HuH-7 (cell line): ENCODE measurements around the gene BACE2.
"Not testable (repeated sequence)": the region's sequence is repeated elsewhere in the genome, so short reads cannot be mapped to it uniquely, and the experiment has no call there.

ENCODE experiments used
- DNase-seq: peaks from one replicate; pipeline ENCODE4 v3.0.0; 2011; ENCODE audit warnings: low spot score

Gene BACE2

DNA sequence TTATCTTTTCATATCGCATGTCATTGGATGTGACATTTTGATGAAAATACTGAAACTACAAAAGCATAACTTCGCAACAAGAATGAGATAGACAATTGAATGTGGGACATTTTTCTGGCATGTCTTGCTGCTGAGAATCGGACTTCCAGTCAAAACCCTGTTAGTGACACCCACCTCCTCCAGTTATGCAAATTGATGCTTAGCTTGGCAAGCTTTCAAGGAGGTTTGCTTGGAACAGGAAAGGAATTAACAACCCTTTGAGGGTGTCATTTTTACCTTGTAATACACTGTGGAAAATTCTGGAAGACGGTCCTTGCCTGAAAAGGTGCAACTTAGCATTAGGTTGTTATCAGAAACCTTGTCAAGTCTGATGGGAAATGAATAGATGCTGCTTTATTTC lies 109.9 kb downstream of the BACE2 start:
- DNase-seq = no peak

DNA sequence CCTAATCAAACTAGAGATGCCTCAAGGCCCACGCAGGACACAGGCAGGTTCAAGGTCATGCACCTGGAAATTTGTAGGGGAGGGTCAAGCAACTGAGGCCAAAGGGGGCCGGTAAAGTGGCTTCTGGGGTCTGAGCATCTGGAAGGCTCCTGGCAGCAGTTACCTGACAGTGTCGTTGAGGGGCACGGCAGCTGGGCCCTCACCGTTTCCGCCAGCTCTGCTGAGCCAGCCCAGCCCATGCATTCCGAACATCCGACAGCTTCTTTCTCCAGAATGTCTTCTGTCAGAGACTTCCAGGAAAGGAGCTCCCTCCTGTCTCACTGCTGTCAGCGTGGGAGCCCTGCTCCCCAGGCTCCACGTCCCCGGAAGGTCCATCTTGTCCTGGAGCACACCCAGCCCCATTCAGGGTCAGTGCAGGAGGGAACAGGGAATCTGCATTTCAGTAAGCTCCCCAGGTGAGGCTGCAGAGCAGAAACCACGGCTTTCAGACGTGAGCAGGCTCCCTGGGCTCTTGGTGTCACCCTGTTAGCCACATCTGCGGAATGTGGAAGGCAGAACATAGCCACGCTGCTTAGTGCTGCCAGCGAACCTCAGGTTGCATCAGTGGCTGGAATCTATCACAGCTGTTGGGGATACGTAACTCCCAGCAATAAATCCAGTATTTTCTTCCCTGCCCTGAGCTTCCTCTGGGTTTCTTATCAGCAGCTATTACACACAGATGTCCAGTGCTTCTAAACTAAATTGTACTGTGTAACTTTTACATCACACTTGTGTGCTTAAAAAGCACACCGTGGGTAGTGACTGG lies 112.4 kb downstream of the BACE2 start:
- DNase-seq = no peak

DNA sequence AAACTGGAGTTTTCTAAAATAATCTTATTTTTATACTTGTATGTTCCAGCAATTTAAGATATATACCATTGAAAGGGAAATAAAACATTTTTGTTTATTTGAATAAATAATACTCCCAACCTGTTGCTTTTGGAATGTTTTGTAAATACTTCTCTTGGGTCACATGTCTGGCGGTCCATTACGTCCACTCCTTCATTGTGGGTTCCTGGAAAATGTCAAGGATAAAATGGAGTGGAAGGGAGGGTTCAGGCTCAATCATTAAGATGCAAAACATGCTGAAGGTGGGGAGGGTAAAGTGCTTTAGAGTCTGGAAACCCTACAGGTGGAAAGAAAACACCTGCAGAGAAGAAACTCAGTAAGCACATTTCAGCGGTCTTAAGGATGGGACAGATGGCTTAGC lies 114.5 kb downstream of the BACE2 start:
- DNase-seq = no peak

DNA sequence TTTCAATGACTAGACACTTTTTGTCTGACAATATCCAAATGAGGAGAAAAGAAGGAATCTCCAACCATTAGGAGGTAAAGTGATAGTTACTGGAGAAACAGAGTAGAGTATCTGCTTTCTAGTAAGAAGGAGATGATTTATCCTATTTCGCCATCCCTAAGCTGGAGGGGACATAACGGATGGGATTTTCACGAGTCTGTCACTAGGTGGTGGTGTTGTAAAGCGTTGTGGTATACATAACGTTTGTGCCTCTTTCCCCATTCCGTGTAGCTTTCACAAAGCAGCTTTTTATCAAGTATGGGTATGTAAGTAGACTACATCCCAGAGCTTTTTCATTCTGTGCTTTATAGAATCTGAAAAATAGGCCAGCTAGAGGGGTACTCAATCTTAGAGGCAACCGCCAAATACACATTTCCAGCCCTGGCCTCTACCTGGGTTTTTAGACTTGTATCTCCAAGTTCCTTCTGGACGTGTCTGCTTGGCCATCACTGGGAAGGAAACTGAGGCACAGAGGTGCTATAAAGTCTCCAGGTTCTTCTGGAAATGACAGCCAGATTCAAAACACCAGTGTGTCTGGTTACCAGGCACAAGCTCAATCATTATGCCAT lies 115.4 kb downstream of the BACE2 start:
- peak; percentile 76 for DNase-seq

DNA sequence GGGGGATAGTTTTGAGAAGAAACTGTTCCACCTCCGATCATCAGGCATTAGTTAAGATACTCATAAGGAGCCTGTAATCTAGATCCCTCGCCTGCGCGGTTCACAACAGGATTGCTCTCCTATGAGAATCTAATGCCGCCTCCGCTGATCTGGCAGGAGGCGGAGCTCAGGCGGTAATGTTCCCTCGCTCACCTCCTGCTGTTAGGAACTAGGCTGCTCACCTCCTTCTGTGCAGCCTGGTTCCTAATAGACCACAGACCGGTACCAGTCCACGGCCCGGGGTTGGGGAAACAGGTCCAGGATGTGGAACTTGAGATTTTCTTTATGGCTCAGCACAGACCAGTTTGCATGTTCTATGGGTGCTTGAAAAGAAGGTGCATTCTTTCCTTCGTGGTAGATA lies 121.5 kb downstream of the BACE2 start:
- no peak for DNase-seq

DNA sequence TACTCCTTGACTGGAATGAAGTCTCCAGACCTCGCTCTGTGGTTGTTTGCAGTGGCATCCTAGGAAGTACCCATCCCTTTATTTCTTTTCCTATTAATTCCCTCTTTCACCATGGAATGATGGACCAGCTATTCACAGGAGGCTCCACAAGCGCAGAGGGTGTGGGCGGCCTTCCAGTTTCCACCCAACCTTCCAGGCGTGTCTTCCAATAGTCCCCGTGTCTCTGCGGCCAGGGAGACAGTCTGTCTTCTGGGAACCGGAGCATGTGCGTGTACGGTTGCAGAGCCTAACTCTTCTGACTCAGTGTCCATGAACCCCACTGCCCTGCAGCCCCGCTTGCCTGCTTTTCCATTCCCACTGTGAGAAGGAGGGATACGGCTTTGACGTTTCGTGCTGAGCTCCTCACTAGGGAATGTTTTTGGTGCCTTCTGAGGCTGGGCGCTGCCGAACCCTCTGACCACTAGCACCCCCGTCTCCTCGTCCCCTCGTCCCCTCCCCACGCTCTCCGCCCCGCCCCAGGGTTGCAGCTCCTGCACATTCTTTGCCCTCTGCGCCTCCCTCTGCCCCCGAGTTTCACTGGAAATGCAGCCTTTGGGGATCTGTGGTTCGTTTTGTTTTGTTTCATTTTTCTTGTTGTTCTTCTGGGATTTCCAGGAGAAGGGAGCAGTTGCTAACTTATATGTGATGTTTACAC lies 122.3 kb downstream of the BACE2 start:
- no peak for DNase-seq

DNA sequence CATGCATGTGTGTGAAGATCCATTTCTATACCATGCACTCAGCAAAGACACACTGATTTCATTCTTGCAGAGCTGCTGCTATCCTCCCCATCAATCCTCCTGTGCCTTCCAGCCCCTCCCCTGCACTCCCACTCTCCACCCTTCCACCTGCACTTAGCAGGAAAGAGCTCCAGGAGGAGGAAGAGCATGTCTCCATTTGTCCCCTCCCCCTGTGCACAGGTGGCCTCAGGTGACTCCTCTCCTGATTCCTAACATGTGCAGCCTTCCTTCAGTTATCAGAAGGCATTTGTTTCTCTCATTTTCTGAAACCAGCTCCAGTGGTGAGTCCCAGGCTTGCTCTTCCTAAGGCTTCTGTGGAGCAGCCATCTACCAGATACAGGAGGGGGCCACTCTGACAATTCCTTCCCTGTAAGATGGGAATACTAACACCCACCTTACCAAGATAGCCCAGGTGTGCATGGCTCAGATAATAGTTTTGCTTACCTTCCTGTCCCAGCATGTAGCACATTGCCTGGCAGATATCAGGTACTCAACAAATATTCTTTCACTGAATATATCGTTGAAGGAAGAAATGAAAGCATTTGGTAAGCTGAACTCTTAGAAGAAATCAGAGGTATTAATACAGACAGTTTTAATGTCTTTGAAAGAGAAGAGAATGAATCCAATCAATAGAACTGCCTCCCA lies 126.7 kb downstream of the BACE2 start:
- DNase-seq = no peak

DNA sequence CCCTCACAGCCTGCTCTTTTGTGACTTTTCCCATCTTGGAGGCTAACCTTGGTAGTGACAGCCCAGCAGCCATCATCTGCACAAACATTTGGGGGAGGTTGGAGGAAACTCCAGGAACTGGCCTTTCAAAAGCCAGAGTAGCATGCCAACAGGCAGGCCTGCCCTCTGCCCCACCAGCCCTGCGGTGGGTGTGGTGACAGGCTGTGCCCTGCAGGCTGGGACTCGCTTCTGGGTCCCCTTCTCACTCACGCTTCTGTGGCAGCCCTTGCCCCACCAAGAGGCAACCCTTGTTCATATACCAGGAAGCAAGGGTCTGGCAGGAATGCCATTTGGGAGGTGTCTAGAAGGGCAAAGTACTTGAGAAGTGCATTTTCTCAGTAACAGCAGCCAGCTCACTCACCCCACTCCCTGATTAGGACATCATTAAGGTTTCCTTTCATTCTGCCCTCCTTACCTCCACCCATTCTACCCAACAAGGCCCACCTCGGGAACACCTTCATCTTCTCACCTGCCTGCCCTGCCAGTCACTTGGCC lies 127.8 kb downstream of the BACE2 start:
- no peak for DNase-seq

DNA sequence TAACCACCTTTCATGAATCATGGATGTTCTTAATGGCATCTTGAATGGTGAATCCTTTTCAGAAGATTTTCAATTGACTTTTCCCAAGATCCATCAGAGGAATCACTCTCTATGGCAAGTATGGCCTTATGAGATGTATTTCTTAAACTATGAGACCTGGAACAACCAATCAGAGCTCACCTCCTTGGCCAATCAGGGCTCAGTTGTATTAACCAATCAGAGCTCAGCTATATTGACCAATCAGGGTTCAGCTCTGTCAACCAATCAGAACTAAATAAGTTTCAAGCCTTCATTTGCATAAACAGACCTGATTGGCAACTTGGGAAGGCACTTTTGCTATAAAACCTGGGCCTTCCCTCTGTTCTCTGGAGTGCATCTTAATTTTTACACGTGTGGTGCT lies 135.0 kb downstream of the BACE2 start:
- no peak for DNase-seq

DNA sequence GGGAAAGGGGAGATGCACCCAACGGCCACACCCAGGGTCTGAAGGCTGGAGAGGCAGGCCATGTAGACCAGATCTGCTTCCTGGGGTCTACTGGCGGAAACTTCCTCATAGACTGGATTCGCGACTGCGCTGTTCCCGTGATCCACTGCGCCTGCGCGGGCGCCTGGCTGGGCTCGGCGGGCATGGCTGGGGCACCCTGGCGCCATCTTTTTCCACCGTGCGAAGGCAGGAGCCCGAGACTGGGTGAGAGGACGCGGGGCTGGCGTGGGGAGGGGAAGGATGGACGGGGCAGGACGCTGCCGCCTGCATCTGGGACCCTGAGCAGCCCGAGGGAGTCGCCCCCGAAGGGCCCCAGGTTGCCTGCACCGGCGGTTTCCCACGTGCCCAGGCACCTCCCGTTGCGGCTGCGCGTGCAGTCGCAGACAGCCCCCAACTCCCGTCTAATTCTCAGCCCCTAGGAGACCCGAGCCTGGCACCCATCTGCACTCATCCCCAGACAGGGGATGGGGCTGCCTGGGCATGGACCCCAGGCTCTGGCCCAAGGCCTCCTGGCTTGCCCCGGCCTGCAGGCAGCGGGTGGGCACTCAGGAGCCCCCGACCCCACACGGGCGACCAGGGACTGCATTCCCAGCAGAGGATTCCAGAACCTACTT lies 136.2 kb downstream of the BACE2 start:
- DNase-seq = no peak

DNA sequence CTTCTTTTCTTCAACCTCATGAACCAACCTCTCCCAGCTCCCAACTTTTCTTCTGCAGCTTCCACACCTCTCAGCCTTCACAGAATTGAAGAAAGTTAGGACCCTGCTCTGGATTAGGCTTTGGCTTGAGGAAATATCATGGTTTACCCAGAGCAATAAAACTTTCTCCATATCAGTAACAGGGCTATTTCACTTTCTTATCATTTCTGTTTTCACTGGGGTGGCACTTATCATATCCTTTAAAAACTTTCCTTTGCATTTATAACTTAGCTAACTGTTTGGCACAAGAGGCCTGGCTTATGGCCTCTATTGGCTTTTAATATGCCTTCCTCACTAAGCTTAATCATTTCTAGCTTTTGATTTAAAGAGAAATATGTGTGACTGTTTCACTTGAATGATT lies 139.3 kb downstream of the BACE2 start:
- DNase-seq = no peak

DNA sequence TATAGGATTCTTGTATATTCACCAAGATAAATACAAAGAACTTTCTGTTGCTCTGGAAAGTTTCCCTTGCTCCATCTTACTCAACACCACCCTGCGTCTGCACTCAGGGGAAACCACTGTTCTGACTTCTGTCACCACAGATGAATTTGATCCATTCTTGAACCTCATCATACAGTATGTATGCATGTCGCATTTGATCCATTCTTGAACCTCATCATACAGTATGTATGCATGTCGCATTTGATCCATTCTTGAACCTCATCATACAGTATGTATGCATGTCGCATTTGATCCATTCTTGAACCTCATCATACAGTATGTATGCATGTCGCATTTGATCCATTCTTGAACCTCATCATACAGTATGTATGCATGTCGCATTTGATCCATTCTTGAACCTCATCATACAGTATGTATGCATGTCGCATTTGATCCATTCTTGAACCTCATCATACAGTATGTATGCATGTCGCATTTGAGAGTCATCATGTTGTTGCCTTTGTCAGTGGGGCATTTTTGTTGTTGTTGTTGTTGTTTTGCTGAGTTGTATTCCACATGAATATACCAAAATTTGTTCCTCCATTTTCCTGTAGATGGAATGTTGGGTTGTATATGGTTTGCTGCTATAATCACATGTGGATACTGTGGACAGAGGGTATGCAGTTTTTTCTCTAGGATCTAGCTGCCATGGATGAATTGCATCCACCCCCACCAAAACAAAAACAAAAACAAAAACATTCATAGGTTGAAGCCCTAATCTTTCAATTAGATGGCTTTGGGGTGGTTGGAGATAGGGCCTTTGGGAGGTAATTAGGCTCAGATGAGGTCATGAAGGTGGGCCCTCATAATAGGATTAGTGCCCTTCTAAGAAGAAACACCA lies 145.6 kb downstream of the BACE2 start:
- not testable (repeated sequence) for DNase-seq

DNA sequence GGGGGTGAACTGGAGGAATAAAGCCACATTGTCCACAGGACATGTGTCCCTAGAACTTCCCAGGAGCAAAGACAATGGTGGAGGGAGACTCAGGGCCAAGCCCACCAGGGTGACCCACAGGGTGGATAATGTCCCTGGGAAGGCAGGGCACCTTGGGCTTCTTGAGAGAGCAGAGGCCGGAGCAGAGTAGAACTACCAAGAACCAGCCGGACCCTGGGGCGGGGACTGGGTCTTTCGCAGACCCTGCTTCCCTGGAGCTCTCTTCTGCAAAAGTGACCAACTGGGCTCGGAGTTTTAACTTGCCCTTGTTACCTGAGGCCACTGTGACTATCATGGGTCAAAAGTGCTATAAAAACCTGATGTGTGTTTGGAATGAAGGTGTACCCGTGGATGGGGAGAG lies 147.8 kb downstream of the BACE2 start:
- DNase-seq = no peak

DNA sequence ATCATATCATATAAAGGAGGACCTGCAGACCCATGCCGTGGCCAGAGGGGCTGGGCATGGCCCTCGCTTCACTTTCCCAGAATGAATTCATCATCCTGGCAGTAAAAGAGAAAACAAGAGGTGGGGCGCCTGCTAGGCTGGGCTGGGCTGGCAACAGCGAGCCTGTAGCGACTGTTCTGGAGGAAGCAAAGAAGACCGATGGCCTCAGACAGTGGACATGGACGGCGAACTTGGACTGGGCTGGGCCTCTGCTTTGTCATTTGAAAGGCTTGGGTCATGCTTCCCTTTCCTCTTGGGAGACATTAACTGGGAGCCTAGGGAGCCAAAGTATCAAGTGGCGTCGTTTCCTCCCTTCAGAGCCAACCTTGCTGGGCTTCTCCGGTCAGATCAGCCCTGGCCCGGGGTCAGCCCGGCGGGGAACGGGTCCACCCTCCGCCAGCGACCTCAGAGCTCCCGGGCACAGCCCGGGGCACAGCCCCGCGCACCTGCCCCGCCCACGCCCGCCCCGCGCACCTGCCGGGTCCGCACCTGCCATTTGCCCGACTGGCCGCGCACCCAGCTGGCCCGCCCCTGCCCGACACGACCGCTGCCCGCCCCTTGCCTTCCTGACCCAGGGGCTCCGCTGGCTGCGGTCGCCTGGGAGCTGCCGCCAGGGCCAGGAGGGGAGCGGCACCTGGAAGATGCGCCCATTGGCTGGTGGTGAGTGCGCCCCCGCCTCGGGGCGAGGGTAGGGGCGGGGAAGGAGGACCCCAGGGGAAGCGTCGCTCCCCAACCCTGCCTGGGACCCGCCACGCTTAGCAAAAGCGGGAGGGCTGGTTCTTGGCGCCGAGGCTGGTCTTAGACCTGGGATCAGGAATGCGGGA lies 148.5 kb downstream of the BACE2 start, which contains the start of gene FAM3B:
FAM3B (plus strand) TSS at position 602 of the 863 bp plus-strand sequence; CDS start at position 681, 79 bp downstream.
- DNase-seq = no peak

DNA sequence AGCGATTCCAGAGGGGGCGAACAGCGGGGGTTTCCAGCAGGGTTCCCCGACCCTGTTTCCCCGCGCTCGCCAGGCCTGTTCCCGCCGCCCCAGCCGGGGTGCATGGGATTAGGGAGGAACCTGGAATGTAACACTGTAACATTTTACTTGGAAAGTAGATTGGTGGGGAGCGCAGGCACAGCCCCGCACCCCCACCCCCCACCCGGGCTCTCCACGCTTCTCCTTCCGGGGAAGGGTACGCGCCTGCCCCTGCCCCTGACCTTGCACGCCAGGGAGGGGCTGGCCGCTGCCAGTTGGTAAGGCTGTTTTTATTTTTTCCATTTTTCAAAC lies 149.1 kb downstream of the BACE2 start:
- DNase-seq = no peak

DNA sequence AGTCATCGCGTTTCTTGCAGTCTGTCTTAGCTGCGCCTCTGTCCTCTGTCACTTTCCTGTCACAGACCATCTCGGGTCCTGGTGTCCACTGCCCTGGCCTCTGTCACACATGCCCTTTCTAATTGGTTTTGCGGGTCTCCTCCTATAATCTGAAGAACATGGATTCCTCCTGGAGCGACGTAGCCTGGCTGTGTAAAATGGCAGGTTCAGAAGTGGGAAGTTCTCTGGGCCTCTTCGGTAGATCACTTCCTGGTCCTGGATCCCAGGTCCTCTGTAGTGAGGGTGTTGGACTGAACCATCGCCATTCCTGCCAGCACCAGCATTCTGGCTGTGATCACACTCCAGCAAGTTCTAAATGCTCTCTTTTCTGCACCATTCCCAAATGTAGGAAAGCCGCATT lies 149.5 kb downstream of the BACE2 start:
- no peak for DNase-seq

DNA sequence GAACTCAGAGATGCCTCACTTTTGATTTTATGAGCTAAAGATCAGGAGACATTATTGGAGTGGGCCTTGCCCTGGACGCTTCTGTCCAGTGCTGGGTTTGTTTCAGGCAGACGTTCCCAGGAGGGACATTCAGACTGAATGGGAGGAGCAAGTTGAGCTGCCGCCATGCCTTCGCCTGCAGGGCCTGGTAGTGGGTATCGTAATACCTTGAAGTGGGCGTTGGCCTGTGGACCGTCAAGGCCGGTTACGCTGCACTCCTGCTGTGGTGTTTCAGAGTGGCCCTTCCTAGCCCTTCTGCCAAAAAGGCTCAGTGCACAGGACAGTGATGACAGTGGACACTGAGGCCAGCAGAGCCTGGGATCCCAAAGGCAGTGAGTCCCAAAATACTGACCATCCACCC lies 150.3 kb downstream of the BACE2 start:
- no peak for DNase-seq

DNA sequence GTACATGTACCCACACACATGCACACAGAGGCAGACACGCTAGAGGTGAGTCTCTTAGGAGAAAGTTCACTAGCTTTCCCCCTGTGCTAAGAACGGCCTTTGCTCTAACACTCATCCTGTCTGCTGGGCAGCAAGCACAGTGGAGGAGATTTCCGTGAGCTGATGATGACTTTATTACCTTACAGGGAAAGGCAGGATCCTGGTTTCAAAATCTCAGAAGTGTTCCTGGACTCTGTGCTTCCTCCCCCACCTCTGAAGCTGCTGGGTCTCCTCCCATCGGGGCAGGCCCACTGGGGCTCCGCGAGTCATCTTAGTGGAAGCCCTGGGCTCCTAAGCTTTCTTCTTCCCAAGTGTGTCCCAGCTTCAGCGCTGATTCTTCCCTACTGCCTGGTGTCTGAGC lies 151.3 kb downstream of the BACE2 start:
- peak; percentile 47 for DNase-seq

DNA sequence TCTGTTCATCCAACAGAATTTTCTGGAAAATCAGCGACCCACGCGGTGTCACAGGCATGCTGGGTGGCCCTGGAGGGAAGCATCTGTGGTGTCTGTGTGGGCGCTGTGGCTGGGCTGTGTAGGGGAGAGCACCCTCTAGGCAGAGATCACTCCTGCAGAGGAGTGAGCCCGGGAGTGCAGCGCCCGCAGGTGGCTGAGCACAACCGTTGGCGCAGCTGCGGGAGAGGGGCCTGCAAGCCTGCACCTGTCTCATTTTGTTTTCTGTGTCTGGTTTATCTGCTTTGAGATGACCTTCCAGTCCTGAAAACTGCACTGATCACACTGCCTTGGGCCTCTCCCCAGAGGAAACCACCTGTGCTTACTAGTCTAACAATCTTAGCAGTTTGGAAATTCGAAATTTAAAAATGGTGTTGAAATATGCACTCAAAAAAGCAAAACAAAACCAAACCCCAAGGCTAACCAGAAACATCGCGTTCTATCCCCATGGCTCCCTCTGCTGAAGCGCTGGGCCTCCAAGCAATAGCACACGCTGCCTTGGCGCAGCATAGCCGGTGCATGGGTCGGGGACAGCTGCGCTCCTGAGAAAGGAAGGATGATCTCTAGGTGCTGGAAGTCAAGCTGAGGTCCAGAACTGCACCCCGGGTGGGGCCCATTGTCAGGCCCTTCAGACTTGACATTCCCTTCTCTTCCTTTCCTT lies 153.4 kb downstream of the BACE2 start:
- no peak for DNase-seq
